IMR-90 (cell line): ENCODE measurements around the gene LRIG1.

ENCODE experiments used
- CEBPB ChIP-seq: IDR thresholded peaks from 2 replicates; pipeline ENCODE4 v1.6.1; 2012; ENCODE audit warnings: low read depth, low read length, improper control_type of control experiment
- CHD1 ChIP-seq: IDR thresholded peaks from 2 replicates; pipeline ENCODE4 v1.6.1; 2012; ENCODE audit warnings: low read depth, low read length, improper control_type of control experiment
- MAZ ChIP-seq: IDR thresholded peaks from 2 replicates; pipeline ENCODE4 v1.6.1; 2012; ENCODE audit warnings: low read depth, mild to moderate bottlenecking, low read length, improper control_type of control experiment, moderate library complexity, borderline replicate concordance
- POLR2A ChIP-seq: IDR thresholded peaks from 2 replicates; pipeline ENCODE4 v1.6.1; 2012; ENCODE audit warnings: mild to moderate bottlenecking, low read depth, low read length
- RCOR1 ChIP-seq: IDR thresholded peaks from 2 replicates; pipeline ENCODE4 v1.6.1; 2012; ENCODE audit warnings: mild to moderate bottlenecking, low read length, improper control_type of control experiment; ENCODE audit not compliant: insufficient replicate concordance
- SMC3 ChIP-seq: fragments of 150-350 bp; IDR thresholded peaks from 2 replicates; pipeline ENCODE4 v1.6.1; 2016; ENCODE audit warnings: low read depth, mild to moderate bottlenecking, antibody characterized with exemption, low read length, moderate library complexity
- TF ChIP-seq, protein P1 (sequence below): conservative IDR thresholded peaks from 2 replicates; pipeline ENCODE4 v1.5.1; 2012; ENCODE audit warnings: mild to moderate bottlenecking, low read depth, low read length, improper control_type of control experiment
- TF ChIP-seq, protein P2 (sequence below): fragments of 150-350 bp; IDR thresholded peaks from 2 replicates; pipeline ENCODE4 v1.6.1; 2017; ENCODE audit warnings: mild to moderate bottlenecking, antibody characterized with exemption, low read length, low read depth

DNA sequence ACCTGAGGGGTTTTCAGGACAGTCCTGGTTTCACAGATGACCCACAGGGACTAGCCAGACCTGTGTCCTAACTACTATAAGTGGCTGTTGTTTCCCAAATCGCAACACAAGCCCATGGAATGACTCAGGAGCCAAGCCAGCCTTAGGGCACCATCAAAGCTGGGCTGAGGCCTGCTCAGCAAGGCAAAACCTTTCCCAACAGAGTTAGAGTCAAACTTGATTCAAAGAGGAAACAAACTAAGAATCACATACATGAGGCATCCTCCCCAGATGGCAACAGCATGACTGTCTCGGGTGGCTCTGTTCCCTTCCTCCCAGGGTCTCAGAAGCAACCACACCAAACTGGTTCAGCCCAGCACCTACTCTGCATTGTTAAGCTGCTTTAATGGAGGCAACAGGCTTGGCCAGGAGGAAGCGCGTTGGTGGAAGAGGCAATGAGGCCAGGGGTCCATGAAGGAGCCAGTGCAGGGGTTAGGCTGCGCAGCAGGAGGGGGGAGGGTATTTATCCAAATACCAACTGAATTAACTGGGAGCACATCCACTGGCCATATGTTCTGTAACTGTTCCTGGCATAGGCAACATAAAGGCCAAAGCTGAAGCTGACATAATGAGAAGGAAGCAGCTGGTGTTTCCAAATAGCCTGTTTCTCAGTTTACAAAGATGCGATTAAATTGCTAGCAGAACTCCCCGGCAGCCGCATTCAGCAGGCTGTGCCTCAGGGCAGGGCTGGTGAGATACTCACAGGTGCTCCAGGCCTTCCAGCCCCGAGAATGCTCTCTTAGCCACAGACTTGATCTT, 102.4 kb downstream of the LRIG1 start:
- TF ChIP-seq, protein P1, sequence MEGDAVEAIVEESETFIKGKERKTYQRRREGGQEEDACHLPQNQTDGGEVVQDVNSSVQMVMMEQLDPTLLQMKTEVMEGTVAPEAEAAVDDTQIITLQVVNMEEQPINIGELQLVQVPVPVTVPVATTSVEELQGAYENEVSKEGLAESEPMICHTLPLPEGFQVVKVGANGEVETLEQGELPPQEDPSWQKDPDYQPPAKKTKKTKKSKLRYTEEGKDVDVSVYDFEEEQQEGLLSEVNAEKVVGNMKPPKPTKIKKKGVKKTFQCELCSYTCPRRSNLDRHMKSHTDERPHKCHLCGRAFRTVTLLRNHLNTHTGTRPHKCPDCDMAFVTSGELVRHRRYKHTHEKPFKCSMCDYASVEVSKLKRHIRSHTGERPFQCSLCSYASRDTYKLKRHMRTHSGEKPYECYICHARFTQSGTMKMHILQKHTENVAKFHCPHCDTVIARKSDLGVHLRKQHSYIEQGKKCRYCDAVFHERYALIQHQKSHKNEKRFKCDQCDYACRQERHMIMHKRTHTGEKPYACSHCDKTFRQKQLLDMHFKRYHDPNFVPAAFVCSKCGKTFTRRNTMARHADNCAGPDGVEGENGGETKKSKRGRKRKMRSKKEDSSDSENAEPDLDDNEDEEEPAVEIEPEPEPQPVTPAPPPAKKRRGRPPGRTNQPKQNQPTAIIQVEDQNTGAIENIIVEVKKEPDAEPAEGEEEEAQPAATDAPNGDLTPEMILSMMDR = no peak
- TF ChIP-seq POLR2A (no peak), RCOR1 (no peak), SMC3 (no peak), MAZ (no peak), CHD1 (no peak), CEBPB (no peak)
- TF ChIP-seq, protein P2, sequence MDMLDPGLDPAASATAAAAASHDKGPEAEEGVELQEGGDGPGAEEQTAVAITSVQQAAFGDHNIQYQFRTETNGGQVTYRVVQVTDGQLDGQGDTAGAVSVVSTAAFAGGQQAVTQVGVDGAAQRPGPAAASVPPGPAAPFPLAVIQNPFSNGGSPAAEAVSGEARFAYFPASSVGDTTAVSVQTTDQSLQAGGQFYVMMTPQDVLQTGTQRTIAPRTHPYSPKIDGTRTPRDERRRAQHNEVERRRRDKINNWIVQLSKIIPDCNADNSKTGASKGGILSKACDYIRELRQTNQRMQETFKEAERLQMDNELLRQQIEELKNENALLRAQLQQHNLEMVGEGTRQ = no peak
